WI38 (cell line): ENCODE results near the gene MEIS2.

ENCODE experiments used
- H3K4me3 ChIP-seq: 2 replicates; pipeline ENCODE4 v1.5.1; 2011; ENCODE audit warnings: low read depth, mild to moderate bottlenecking, control low read depth, low read length
- CTCF ChIP-seq: IDR thresholded peaks from 2 replicates; pipeline ENCODE4 v1.5.1; 2012; ENCODE audit warnings: low read depth, mild to moderate bottlenecking, control low read depth, low read length

The MEIS2 gene

GRCh38 chr15:37131621-37132020 lies 31.3 kb upstream of the MEIS2 start:
- no peak for TF ChIP-seq CTCF
- no peak overlapping the region for H3K4me3 ChIP-seq

DNA sequence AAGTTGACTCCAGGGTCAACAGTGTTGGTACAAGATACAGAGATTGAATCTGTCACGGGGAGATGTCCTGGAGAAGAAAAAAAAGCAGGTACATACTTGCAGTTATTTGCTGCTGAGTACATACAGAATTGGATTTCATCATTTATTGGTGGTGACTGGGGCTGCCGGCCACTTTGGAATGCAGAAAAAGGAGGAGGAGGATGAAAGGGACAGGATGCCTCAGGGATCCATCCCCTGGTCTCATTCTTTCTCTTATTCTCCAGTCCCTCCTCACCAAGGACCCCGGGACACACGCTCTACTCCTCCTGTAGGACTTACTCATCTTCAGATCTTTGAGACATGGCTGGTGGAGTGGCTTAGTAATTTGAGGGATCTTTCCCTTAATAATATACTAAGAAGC lies 30.0 kb upstream of the MEIS2 start:
- TF ChIP-seq CTCF, result no peak
- no peak overlapping the region for H3K4me3 ChIP-seq

DNA sequence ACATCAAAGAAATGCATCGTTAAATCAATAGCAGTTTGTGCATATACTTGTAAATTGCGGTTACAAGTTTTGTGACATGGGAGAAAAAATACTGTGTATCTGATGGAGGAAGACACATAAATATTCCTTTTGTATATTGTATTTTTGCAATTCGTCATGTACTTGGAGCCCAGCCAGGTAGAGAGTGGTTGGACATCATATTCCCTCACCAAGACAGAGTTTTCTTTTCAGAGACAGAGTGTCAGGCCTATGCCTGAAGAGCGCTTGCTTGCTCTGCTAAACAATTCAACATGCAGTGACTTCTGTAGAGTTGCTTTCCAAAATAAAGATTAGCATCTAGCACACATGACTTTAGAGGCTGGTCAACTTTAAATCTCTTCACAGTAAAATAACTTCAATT lies 24.8 kb upstream of the MEIS2 start:
- no peak overlapping the region for H3K4me3 ChIP-seq
- no peak for TF ChIP-seq CTCF

DNA sequence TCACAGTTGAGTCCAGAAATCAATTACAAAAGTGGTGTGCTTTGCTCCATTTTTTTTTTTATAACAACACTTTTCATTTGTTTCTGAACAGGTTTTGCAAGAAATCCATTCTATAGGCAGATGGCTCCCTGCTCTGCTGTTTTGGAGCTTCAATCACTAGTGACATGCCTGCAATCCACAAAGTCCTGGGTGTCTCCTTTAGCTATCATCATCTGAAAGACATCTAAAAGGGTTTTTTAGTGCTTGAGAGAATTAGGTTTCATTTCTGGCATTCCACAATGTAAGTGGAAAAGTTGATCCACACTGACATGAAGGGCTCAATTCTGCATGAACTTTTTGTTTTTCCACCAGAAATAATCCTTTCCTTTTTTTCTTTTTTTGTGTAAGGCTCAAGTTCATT lies 24.0 kb upstream of the MEIS2 start:
- no peak overlapping the region for H3K4me3 ChIP-seq
- TF ChIP-seq CTCF, result no peak

DNA sequence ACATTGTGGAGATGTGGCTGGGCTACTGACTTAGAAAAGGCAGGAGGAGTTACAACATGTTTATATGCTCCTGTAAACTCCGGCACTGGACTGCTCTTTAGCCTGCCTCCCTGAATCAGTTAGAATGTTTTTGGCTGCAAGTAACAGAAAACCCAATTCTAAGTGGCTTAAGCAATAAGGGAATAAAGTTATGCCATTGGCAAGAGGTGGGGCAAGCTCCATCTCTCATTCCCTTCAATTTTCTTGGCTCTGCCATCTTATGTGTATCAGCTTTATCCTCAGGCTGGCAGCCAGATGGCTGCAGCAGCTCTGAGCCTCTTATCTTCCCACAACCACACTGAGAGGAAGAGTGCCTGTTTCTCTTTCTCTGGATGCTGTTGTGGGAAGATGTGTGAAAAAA lies 22.4 kb upstream of the MEIS2 start:
- H3K4me3 ChIP-seq, result no peak overlapping the region
- no peak for TF ChIP-seq CTCF

GRCh38 chr15:37121492-37121891 lies 21.1 kb upstream of the MEIS2 start:
- no peak overlapping the region for H3K4me3 ChIP-seq
- no peak for TF ChIP-seq CTCF

DNA sequence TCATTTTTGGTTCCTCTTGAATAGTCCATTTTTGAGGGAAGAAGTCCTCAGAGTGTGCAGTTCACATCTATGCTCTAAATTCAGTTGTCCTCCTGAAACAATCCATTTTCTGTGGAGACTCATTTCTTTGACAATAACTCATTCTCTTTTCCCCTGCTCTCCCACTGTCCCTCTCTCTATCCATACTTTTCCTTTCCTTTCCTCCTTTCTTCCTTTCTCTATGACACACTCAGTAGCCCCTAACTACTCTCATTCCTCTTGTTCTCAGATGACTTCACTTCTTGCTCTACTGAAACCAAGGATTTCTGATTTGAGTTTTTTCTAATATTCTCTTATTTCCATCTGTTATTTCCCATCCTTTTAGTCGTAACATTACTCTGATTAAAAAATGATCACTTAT lies 16.7 kb upstream of the MEIS2 start:
- H3K4me3 ChIP-seq, result no peak overlapping the region
- no peak for TF ChIP-seq CTCF
